ELF-1 (cell line): ENCODE measurements around the gene PMEPA1.

ENCODE experiments used
- DNase-seq: peaks from one replicate; pipeline ENCODE4 v3.0.0-alpha.2; 2016; ENCODE audit warnings: low read depth, low spot score

The PMEPA1 gene

DNA sequence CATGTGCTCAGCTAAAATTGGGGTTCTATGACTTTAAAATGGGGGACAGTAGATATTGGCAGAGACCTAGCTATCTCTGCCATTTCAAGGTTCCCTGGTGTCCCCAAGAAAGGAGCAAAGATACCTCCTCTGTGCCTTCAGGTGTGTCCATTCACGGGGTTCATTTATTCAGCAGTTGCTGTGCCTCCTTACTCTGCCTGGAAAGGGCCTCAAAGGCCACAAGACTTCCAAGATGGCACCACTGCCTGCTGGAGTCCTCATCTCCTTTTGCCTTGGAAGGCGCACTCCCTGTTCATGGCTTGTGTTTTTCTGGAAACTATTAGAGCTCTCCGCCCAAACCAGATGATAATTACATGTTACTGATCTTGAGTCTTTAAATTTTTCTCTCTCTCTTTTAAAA, 85.7 kb downstream of the PMEPA1 start:
- DNase-seq: no peak

DNA sequence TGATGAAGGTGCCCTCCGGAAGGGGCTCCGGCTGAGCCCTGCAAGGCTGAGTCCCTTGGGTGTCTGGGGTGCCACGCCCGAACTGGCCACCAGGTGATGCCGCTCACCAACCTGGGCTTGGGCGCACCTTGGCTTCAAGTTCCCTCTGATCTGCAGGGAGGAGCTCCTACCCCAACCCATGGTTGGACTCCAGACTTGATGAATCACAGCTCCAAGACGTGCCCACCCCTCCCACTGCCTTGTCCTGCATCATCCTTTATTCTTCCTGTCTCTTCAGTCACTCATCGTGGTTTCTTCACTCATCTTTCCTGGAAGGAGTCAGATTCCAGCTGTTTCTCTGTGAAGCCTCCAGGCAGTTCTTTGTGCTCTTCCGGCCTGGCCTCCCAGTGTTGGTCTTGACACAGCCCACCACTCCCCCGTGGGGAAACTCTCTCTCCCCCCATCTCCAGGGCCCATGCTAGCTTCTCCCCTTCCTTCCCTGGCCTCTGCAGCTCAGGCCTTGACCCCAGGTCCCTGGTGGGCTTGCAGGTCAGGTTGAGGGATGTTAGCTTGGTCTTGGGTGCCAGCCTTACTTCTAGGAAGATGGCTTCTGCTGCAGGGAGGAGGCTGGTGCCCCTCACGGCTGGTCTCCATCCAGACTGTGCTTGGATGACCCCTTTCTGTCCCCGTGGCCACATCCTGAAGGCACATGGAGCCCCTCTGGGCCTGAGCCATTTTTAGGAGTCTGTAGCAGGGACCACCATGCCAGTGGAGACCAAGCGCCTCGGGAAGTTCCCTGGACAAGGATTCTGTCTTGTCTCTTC, 87.0 kb downstream of the PMEPA1 start:
- DNase-seq: peak; percentile 71

DNA sequence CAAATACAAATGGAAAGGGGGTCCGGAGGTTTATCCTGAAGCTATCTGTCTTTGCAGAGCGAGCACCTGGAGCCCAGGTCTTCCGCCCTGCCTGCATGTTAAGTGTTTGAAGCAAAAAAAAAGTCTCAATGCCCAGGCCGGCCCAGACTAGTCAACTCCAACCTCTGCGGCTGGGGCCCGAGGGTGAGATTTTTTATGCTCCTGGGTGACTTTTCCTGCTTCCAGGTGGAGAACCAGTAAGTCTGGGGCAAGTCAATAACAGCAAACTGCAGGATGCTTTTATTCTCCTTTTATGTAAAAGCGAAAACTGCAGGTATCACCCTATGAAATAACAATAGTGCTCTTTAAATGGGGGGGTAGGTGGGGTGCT, 87.6 kb downstream of the PMEPA1 start:
- DNase-seq: no peak

DNA sequence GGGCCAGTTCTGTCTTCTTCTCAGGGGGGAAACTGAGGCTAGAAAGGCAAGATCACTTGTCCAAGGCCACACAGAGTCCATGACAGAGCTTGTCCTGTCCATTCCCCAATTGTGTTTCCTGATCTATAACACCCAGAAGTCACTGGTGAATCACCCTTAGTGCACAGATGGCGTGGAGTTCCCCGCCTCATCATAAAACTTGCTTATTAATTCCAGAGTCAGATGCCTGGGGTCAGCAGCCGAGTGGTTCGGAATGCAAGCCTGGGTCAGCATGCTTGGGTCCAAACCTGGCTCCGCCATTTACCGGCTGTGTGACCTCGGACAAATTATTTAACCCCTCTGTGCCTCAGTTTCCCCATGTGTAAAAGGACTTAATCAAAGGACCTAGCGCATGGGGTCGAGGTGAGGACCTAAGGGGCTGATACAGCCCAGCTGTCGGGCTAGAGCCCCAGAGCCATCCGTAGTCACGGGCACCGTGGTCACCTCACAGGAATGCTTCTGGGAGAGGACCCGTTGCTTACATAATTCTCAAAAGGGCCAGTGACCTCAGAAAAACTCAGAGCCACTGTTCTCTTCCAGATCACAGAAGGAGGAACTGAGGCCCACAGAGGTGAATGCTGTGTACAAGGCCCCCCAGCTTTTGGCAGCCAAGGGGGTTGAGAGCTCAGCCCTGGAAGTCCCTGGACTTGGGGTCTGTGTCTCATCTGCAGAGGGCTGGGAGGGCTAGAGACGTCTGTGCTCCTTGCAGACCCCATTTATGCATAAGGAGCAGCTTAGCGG, 88.2 kb downstream of the PMEPA1 start:
- DNase-seq: no peak

DNA sequence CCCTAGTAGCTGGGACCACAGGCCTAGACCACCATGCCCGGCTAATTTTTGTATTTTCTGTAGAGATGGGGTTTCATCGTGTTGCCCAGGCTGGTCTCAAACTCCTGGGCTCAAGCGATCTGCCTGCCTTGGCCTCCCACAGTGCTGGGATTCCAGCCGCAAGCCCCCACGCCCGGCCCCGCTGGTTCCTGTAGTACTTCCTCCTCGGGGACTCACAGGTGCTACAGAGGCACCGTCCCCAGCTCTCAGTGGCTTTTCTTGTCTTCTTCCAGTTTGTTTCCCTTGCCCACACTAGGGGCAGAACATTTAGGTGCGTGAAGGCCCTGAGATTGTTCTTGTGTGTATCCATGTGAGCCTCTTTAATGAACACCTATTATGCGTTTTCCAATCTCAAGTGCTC, 88.8 kb downstream of the PMEPA1 start:
- no peak for DNase-seq

DNA sequence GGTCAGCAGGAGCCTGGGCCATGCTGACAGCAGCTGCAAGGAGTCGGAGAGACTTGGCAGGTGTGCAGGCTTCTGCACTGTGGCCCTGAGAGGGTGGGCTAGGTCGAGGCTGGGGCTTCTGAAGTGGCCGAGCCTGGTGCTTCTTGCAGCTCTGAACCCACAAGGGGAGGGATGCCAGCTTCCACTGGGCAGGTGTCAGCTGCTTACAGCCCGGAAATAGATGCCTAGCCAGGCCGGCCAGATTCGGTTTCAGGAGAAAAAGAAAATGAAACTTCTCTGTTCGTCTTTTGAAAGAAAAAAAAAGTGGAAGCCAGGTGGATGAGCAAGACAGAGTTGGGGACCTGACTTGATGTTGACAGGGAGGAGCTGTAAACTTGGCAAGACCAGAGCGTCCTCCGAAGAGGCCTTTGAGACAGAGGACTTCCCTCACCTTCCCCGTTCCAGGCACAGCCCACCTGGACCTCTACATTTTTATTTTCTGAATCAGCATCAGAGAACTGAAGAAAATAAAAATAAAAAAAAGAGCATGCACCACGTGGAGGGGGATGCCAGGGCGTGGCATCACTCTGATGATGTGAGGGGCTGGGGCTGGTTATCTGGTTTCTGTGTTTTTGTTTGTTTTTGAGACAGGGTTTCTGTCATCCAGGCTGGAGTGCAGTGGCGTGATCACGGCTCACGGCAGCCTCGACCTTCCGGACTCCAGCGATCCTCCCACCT, 89.4 kb downstream of the PMEPA1 start, which contains the start of gene ZBP1:
TSS of gene ZBP1 (minus strand) at position 153 of the 717 bp plus-strand sequence. CDS start at position 22, 131 bp downstream.
- DNase-seq: no peak

DNA sequence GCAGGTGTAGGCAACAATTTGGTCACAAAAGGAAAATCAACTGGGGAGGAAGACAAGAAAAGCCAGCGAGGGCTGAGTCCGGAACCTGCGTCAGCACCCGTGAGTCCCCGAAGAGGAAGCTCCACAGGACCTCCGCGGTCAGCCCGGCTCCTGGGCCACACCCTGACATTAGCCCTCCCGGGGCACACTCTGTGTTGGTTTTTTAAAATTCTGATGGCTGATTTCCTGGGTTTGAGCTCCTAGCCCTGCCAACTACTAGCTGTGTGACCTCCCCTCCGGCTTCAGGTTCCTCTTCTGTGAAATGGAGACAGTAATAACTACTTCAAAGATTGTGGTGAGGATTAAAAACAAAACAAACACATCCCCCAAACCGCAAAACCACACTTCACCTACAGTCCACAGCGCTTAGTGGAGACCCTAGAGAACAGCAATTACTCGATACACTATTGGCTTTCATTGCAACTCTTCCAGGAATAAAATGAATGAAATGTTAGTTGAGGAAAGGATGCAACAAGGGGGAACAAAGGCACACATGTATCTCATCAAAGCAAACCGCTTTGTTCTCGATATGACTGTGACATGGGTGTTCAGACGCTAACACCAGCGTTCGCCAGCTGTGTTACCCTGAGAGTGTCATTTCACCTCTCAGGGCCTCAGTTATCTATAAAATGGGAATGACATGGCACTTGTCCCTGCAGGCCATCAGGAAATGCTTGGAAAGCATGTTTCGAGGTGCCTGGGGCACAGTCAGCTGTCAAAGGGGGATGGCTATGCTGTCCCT, 90.6 kb downstream of the PMEPA1 start:
- no peak for DNase-seq

DNA sequence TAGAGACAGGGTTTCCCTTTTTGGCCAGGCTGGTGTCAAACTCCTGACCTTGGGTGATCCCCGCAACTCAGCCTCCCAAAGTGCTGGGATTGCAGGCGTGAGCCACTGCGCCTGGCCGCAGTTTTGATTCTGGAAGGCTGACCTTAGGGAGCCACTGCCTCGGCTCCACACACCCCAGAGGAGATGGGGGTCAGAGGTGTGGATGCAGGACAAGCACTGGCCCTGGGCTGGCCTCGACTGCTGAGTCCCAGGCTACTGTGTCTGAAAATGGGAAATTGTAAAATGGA, 91.1 kb downstream of the PMEPA1 start:
- no peak for DNase-seq

DNA sequence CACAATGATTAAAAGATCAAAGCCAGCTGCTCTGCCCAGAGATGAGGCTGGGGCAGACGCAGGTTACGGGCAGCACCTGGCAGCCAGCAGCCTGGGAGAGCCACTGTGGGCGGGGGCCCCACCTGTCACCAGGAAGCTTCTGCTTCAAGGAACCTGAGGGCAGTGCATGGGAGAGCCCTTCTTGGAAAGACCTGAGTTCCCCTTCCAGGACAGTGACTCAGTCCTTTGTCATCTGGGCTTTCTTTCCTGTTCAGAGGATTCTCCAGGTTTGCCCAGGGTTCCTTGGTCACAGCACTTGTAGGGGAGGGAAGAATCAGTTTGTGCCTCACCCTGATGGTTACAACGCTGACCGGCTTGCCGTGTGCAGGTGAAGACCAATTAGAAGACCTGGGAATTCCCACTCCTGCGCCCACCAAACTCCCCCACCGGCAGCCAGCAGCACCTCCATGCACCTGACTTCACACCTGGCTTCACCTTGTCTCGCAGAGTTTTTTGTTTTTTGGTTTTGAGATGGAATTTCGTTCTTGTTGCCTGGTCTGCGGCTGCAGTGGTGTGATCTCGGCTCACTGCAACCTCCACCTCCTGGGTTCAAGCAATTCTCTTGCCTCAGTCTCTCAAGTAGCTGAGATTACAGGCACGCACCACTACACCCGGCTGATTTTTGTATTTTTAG, 91.6 kb downstream of the PMEPA1 start:
- peak; percentile 38 for DNase-seq

DNA sequence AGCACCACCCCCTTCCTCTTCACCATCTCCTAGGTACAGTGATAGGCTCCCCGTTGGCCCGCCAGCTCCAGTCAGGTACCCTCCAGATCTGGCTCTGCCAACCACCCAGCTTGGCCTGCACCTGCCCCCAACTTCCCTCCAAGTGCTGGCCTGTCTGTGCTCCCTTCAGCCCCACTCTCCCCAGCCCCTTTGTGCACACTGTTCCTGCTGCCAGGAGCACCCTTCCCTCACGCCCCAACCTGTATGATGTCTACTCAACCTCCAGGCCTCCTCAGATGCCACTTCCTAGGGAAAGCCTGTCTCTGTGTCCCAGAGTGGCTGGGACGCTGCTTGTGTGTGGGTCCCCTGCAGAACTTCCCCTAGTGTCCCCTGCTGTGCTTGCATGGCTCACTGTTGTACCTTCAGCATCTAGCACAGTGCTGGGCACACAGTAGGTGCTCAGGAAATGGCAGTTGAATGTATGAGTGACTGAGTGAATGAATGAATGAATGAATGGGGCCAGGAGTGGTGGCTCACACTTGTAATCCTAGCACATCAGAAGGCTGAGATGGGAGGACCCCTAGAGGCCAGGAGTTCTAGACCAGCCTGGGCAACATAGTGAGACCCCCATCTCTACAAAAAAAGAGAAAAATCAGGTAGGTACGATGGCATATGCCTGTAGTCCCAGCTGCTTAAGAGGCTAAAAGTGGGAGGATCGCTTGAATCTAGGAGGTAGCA, 92.6 kb downstream of the PMEPA1 start:
- no peak for DNase-seq

DNA sequence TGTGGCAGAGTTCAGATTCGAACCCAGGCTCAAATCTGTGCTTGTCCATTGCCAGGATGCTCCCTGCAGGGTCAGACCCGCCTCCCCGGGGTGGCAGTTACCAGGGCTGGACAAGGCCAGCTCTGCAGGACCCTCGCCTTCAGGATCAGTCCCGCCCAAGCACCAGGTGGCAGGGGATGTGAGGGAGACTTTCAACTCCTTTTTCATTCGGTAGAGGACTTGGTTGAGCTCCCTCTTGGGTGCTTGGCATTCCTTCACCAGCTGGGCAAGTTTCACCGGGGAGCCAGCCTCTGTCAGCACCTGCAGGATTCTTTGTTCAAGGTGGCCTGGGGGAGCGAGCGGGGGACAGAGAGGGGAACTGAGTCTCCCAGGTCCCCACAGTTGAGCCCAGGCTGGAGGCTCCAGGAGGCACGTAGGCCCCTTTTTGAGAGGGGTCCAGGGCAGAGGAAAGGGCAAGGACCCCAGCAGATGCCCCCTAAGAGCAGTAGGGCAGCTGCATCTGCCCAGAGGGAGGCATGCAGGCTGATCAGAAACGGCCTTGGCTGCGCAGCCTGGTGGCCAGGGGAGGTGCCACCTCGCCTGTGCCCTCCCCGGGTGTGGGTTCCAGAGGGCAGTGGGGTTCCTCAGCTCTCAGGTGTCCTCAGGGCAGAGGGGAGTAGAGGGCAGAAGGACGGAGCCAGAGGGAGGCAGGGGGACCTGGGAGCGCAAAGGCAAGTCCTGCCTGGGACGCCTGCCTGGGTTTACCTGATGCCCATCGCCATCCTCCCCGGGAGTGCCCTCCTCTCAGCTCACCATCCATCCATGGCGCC, 93.5 kb downstream of the PMEPA1 start:
- no peak for DNase-seq

DNA sequence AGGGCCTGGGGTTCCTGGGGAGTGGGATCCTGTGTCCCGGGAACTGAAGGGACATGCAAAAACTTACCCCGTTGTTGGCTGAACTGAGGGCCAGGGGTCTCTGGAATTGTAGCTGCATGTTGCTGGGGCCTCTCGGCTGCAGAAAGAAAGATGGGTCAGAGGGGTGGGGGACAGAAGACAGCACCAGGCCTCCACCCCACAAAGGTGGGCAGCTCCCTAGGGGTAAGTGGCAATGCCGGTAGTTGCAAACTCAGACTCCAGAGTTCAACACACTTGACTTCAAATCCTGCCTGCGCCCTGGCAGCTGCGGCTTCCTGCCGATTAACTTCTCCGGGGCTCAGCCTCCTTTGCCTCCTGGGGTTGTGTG, 94.4 kb downstream of the PMEPA1 start:
- DNase-seq: no peak

DNA sequence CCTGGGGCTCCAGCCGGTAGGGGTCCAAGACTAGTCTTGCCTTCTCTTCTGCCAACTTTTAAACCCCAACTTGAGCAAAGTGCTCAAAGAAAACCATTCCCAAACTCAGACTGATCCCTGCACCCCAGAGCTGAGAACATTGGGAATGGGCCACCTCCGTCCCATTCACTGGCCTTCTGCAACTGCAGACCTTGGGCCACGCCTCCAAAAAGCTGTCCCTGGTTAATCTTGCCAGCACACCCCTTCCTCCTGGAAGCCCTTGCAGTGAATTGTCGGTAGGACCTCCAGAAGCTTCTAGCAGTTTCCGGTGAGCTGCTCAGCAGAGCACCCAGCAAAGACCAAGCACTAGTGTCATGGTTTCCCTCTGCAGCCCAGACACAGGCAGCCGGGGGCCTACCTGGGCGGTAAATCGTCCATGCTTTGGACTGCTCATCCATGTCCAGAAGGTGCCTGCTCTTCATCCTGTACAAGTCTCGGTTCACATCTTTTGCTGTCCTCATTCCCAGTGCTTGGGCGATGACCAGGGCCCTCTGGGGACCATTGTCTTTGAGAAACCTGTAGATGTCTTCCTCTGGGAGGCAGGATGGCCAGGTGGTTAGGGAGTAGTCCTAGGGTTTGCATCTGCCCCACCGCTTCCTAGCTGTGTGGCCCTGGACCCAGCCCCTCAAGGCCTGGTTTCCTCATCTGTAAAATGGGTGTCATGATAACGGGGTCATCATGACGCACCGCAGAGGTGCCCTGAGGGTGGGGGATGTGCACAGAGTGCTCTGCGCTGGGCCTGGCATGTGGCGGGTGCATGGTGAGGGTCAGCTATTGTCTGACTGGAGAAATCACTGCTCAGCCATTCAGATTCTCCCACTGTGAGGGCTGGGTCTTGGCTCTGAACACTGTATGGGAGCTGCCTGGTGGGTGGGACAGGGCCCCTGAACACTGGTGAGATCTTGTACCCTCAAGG, 95.0 kb downstream of the PMEPA1 start:
- no peak for DNase-seq

DNA sequence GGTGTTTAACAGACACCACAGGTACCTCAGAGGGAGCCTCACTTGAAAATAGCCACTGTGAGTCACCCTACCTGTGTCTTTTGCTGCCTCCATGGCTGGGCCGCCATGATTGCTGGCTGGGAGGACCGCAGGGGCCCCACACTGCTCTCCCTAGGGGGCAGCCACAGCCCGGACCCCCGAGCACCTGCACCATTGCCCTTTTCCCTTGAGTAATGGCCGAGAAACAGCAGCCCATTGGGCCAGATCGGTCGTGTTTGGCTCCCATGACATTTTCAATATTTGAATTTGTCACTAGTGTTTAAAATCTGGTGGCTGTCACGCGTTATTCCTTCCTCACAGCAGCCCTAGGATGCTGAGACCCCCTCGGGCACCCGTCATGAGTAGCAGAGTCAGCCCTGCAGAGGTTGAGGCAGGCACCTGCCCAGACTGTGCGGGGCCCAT, 96.3 kb downstream of the PMEPA1 start:
- DNase-seq: no peak

DNA sequence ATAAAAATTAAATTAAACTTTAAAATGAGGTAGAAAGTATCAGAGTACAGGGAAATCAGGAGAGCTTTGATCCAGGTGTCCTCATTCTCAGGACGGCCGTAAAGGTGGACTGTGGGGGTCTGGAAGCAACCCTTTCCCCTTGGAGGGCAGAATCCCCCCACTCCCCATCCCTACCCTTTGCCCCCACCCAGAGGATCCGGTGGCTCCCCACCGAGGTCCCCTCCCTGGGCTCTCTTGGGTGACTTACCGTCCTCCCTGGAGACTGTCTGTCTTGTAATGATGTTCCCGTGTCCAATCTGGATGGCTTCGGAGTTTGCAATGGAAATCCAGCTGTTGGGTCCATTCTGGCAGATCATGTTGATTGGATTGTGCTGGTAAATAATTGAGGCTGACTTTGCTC, 96.9 kb downstream of the PMEPA1 start:
- no peak for DNase-seq

DNA sequence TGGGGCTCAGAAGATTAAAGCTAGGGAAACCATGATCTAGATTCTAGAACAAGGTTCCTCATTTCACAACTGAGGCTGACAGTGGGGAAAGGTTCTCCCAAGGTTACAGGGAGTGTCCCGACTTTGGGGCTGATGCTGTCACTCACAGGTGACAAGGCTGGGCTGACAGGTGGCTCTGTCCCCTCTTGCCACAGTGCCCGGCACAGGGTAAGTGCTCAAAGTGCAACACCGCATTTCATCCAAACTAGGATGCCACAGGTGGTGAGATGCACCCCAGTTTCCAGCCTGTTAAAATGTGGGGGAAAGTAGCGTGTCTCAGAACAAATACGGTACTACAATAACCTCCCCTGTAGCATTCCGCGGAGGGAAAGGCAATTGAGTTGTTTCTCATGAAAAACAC, 97.4 kb downstream of the PMEPA1 start:
- DNase-seq: no peak

DNA sequence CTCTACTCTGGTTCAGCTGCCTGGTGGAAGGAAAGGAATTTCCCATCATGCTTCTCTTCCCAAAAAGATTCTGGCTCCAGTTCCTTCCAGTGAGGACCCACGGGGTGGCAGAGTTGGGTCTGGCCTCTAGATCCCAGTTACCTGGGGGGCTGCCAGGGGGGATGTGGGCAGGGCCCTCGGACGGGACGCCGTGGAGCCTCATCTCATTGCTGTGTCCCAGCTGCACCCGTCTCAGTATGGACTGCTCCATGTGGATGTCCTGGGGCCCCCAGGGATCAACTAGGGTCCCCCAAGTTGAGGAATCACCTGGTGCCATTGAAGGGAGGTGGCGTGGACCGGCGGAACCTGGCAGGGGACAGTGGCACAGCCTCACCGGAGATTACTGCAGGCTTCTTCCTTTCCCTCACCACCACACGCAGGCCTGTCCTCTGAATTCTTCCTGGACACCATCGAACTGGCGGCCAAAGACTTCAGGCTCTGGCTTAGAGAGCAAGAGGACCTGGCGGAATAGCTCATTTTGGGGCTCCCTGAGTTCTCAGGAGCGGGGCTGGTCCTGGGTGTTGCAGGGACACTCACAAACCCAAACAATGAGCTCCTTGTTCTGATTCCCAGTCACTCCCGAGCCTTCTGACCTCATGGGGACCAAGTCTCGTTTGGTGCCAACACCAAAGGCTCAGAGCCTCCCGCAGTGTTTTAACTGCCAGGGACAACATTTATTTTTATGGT, 98.1 kb downstream of the PMEPA1 start:
- no peak for DNase-seq
